Trophoblast cell (in vitro differentiated cells and primary cell): ENCODE measurements around the gene SSC4D.

Experiments
- DNase-seq, 2 donors: peaks; one replicate each; pipeline ENCODE4 v3.0.0-alpha.2; 2016
- H2AFZ ChIP-seq: 2 replicates; pipeline ENCODE4 v1.6.1; 2013; ENCODE audit warnings: low read length, moderate library complexity, mild to moderate bottlenecking; ENCODE audit not compliant: insufficient read depth, poor library complexity
- H2AK5ac ChIP-seq: 2 replicates; pipeline ENCODE4 v1.6.1; 2013; ENCODE audit warnings: mild to moderate bottlenecking, low read length
- H2BK120ac ChIP-seq: 2 replicates; pipeline ENCODE4 v1.6.1; 2013; ENCODE audit warnings: low read length, mild to moderate bottlenecking, moderate library complexity; ENCODE audit not compliant: insufficient read depth, poor library complexity
- H2BK12ac ChIP-seq: 2 replicates; pipeline ENCODE4 v1.6.1; 2013; ENCODE audit warnings: mild to moderate bottlenecking, low read length, moderate library complexity
- H2BK5ac ChIP-seq: 2 replicates; pipeline ENCODE4 v1.6.1; 2013; ENCODE audit warnings: low read length, low read depth, moderate library complexity, mild to moderate bottlenecking; ENCODE audit not compliant: poor library complexity
- H3K14ac ChIP-seq: 2 replicates; pipeline ENCODE4 v1.6.1; 2013; ENCODE audit warnings: mild to moderate bottlenecking, low read length
- H3K18ac ChIP-seq: 2 replicates; pipeline ENCODE4 v1.6.1; 2013; ENCODE audit warnings: mild to moderate bottlenecking, low read length
- H3K23ac ChIP-seq: 2 replicates; pipeline ENCODE4 v1.6.1; 2013; ENCODE audit warnings: low read length
- H3K27ac ChIP-seq: 2 replicates; pipeline ENCODE4 v1.5.1; 2013; ENCODE audit warnings: low read depth, mild to moderate bottlenecking, inconsistent platforms, low read length, moderate library complexity
- H3K27me3 ChIP-seq: 2 replicates; pipeline ENCODE4 v1.6.1; 2013; ENCODE audit warnings: inconsistent platforms, mild to moderate bottlenecking, low read length, moderate library complexity; ENCODE audit not compliant: insufficient read depth
- H3K36me3 ChIP-seq, 2 experiments: 1 replicate in 1 of 2; 2 replicates in 1 of 2; pipeline ENCODE4 v1.6.1; 2013; ENCODE audit warnings: low read length in 2 of 2, mild to moderate bottlenecking in 2 of 2, moderate library complexity in 1 of 2; ENCODE audit not compliant: insufficient read depth in 2 of 2, control insufficient read depth in 1 of 2
- H3K4ac ChIP-seq: 2 replicates; pipeline ENCODE4 v1.6.1; 2013; ENCODE audit warnings: low read depth, mild to moderate bottlenecking, low read length, moderate library complexity
- H3K4me1 ChIP-seq, 2 experiments: 1 replicate in 1 of 2; 2 replicates in 1 of 2; pipeline ENCODE4 v1.6.1; 2013; ENCODE audit warnings: low read length in 2 of 2, mild to moderate bottlenecking in 2 of 2, moderate library complexity in 1 of 2; ENCODE audit not compliant: insufficient read depth in 2 of 2, control insufficient read depth in 1 of 2
- H3K4me2 ChIP-seq: 2 replicates; pipeline ENCODE4 v1.6.1; 2013; ENCODE audit warnings: inconsistent platforms, mild to moderate bottlenecking, low read length, moderate library complexity
- H3K4me3 ChIP-seq: 2 replicates; pipeline ENCODE4 v1.5.1; 2013; ENCODE audit warnings: mild to moderate bottlenecking, low read depth, low read length, inconsistent platforms
- H3K79me1 ChIP-seq: one replicate; pipeline ENCODE4 v1.6.1; 2013; ENCODE audit warnings: low read length
- H3K79me2 ChIP-seq: 2 replicates; pipeline ENCODE4 v1.6.1; 2013; ENCODE audit warnings: low read length, mild to moderate bottlenecking; ENCODE audit not compliant: control insufficient read depth, insufficient read depth, poor library complexity
- H3K9ac ChIP-seq: 2 replicates; pipeline ENCODE4 v1.6.1; 2013; ENCODE audit warnings: mild to moderate bottlenecking, low read length
- H3K9me3 ChIP-seq: 2 replicates; pipeline ENCODE4 v1.6.1; 2013; ENCODE audit warnings: low read depth, mild to moderate bottlenecking, control low read depth, inconsistent platforms, low read length; ENCODE audit not compliant: insufficient read depth
- H4K12ac ChIP-seq: 2 replicates; pipeline ENCODE4 v1.6.1; 2013; ENCODE audit warnings: low read depth, mild to moderate bottlenecking, low read length, moderate library complexity
- H4K8ac ChIP-seq: 2 replicates; pipeline ENCODE4 v1.6.1; 2013; ENCODE audit warnings: low read depth, mild to moderate bottlenecking, low read length, moderate library complexity
- H4K91ac ChIP-seq: one replicate; pipeline ENCODE4 v1.6.1; 2013; ENCODE audit warnings: low read depth, mild to moderate bottlenecking, low read length, moderate library complexity
- WGBS: extraction: QIAGEN DNeasy Blood & Tissue Kit; methylation state at CpG from one replicate; pipeline ENCODE4 v1.1.7; 2013; ENCODE audit warnings: missing lambda C conversion rate; ENCODE audit not compliant: insufficient read length, insufficient coverage; ENCODE audit errors: extremely low coverage; 5-methylcytosine and 5-hydroxymethylcytosine counted together

The SSC4D gene

GRCh38 chr7:76428868-76429805 lies 19.6 kb upstream of the SSC4D start:
- no peak overlapping the region for H2AK5ac ChIP-seq
- H3K23ac ChIP-seq = no peak overlapping the region
- H3K4me2 ChIP-seq = no peak overlapping the region
- H2AFZ ChIP-seq = no peak overlapping the region
- H2BK5ac ChIP-seq = no peak overlapping the region
- no peak overlapping the region for H3K27ac ChIP-seq
- no peak overlapping the region for H2BK120ac ChIP-seq
- no CpG with 5 or more reads among the region's 18 CpGs for WGBS
- no peaks in the 10 kb centered on the region for H3K9me3 ChIP-seq
- H3K79me2 ChIP-seq = no peaks in the 10 kb centered on the region
- H3K4me1 ChIP-seq = peaks cover 2 to 4% of the 10 kb centered on the region in 2 experiments
- H3K4me3 ChIP-seq = no peak overlapping the region
- no peak overlapping the region for H4K91ac ChIP-seq
- no peak overlapping the region for H4K8ac ChIP-seq
- H3K79me1 ChIP-seq = peaks cover 1% of the 10 kb centered on the region
- H3K27me3 ChIP-seq = no peaks in the 10 kb centered on the region
- H2BK12ac ChIP-seq = no peak overlapping the region
- H3K4ac ChIP-seq = no peak overlapping the region
- H3K9ac ChIP-seq = no peak overlapping the region
- no peaks in the 10 kb centered on the region for H3K36me3 ChIP-seq
- H4K12ac ChIP-seq = no peak overlapping the region
- no peak overlapping the region for H3K18ac ChIP-seq
- no peak overlapping the region for H3K14ac ChIP-seq
- peak; percentile 71 to 83 for DNase-seq

DNA sequence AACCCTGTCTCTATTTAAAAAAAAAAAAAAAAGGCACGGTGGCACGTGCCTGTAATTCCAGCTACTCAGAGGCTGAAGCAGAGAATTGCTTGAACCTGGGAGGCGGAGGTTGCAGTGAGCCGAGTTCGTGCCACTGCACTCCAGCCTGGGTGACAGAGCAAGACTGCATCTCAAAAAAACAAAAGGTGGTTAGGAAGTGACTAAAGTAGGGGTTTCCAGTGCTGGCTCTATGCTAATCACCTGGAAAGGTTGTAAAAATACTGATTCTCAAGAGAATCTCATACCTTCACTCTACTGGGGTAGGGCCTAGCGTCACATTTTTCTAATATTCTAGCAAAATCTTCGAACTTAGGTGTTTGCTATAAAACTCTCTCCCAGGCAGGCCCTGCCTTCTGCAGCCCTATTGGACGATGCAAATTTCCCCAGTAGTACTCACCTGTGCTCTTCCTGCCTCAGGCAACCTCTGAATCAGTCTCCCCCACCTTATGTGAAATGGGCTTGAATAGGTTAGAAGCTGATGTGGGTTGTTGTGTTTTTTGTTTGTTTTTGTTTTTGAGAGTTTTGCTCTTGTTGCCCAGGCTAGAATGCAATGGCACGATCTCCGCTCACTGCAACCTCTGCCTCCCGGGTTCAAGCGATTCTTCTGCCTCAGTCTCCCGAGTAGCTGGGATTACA lies 18.8 kb upstream of the SSC4D start:
- H3K27ac ChIP-seq = no peak overlapping the region
- peaks cover 9 to 10% of the 10 kb centered on the region in 2 experiments for H3K4me1 ChIP-seq
- no peak overlapping the region for H3K14ac ChIP-seq
- no peaks in the 10 kb centered on the region for H3K9me3 ChIP-seq
- no peaks in the 10 kb centered on the region for H3K27me3 ChIP-seq
- no peak overlapping the region for H3K4me3 ChIP-seq
- H2AFZ ChIP-seq = no peak overlapping the region
- H4K12ac ChIP-seq = no peak overlapping the region
- H3K79me2 ChIP-seq = no peaks in the 10 kb centered on the region
- peak; percentile 88 to 93 for DNase-seq
- no peak overlapping the region for H4K91ac ChIP-seq
- peaks cover 6% of the 10 kb centered on the region for H3K79me1 ChIP-seq
- no CpG with 5 or more reads among the region's 13 CpGs for WGBS
- no peak overlapping the region for H3K4me2 ChIP-seq
- no peak overlapping the region for H2AK5ac ChIP-seq
- H2BK12ac ChIP-seq = no peak overlapping the region
- no peak overlapping the region for H4K8ac ChIP-seq
- no peak overlapping the region for H3K23ac ChIP-seq
- H2BK5ac ChIP-seq = no peak overlapping the region
- no peak overlapping the region for H3K18ac ChIP-seq
- no peak overlapping the region for H2BK120ac ChIP-seq
- no peak overlapping the region for H3K4ac ChIP-seq
- no peaks in the 10 kb centered on the region for H3K36me3 ChIP-seq
- H3K9ac ChIP-seq = no peak overlapping the region

DNA sequence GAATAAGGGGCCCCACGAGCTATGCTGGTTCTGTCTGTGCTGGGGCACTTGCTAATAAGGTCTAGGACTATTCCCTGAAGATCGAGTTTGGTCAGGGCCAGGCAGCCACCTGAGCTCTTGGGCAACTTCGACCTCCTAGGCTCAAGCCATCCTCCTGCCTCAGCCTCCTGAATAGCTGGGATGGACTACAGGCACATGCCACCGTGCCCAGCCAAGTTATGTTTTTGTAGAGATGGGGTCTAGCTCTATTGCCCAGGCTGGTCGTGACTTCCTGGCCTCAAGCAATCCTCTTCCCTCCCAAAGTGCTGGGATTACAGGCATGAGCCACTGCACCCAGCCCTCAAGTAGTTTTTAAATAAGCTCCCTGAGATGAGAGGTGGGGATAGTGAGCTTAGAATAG lies 18.1 kb upstream of the SSC4D start:
- H4K91ac ChIP-seq = no peak overlapping the region
- no peak overlapping the region for H2AK5ac ChIP-seq
- H2BK120ac ChIP-seq = no peak overlapping the region
- no peak overlapping the region for H3K9ac ChIP-seq
- H3K4me2 ChIP-seq = no peak overlapping the region
- peaks cover 8% of the 10 kb centered on the region for H3K79me1 ChIP-seq
- no peak overlapping the region for H2BK12ac ChIP-seq
- H3K4me1 ChIP-seq = peaks cover 11 to 13% of the 10 kb centered on the region in 2 experiments
- no peak overlapping the region for H3K18ac ChIP-seq
- no CpG with 5 or more reads among the region's 5 CpGs for WGBS
- no peak overlapping the region for H2AFZ ChIP-seq
- H3K9me3 ChIP-seq = no peaks in the 10 kb centered on the region
- no peaks in the 10 kb centered on the region for H3K27me3 ChIP-seq
- H3K36me3 ChIP-seq = no peaks in the 10 kb centered on the region
- H3K79me2 ChIP-seq = no peaks in the 10 kb centered on the region
- no peak overlapping the region for H3K27ac ChIP-seq
- no peak overlapping the region for H3K4ac ChIP-seq
- no peak overlapping the region for H4K8ac ChIP-seq
- H2BK5ac ChIP-seq = no peak overlapping the region
- H3K14ac ChIP-seq = no peak overlapping the region
- no peak overlapping the region for H4K12ac ChIP-seq
- H3K4me3 ChIP-seq = no peak overlapping the region
- peak in 1 of 2 donors; percentile 7 for DNase-seq
- no peak overlapping the region for H3K23ac ChIP-seq

DNA sequence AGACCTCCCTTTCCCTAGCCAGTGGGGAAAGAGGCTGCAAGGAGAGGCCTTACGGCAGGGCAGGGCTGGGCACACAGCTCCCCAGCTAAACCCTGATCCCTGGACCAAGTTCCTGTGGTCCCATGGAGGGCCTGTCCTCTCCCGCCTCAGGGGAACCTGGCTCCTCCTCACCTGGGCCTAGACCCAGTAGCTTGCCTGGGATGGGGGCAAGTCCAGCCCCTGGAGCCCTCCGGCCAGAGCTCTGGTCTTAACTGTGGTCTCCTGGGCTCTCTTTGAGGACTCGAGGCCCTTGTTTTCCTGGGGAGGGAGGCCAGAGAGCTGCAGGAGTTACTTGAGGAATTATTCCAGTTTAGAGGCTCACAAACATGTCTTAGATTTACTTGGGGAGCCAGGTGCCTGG lies 16.7 kb upstream of the SSC4D start:
- H3K79me1 ChIP-seq = peaks cover 9% of the 10 kb centered on the region

More for the DNA sequence above, 16.7 kb upstream of the SSC4D start:
- Histone ChIP-seq H3K18ac (no peak overlapping the region), H4K8ac (no peak overlapping the region), H3K36me3 (no peaks in the 10 kb centered on the region), H3K4me1 (peaks cover 13% of the 10 kb centered on the region in 2 experiments), H3K9ac (no peak overlapping the region), H3K14ac (no peak overlapping the region), H3K79me2 (no peaks in the 10 kb centered on the region), H3K4ac (no peak overlapping the region), H3K27ac (no peak overlapping the region), H3K9me3 (no peaks in the 10 kb centered on the region), H2BK120ac (no peak overlapping the region), H3K4me2 (no peak overlapping the region), H3K27me3 (no peaks in the 10 kb centered on the region), H4K91ac (no peak overlapping the region), H3K4me3 (no peak overlapping the region), H2BK12ac (peak overlapping the region; percentile 3), H3K23ac (no peak overlapping the region), H2BK5ac (no peak overlapping the region), H4K12ac (no peak overlapping the region), H2AK5ac (no peak overlapping the region), H2AFZ (no peak overlapping the region)
- no peak for DNase-seq
- no CpG with 5 or more reads among the region's 4 CpGs for WGBS
